Mesenteric fat pad (tissue), 1 donor: ENCODE data around the gene PDE4DIP. TPM values are rescaled to one million over a fixed set of nuclear protein-coding genes. Genes with fewer than 3 reads are reported as not detected.
"Not testable (repeated sequence)": the region's sequence is repeated elsewhere in the genome, so short reads cannot be mapped to it uniquely, and the experiment has no call there.

Experiments used
- DNase-seq: peaks from one replicate; pipeline ENCODE4 v3.0.0-alpha.2; 2020; ENCODE audit warnings: low spot score
- total RNA-seq: library from RNA; stranded (reverse); fragmentation: NEBNext Ultra II Directional; extraction: Animal tissue kit (Norgen Biotek cat#: 25700); gene quantifications from one replicate; pipeline ENCODE4 v1.2.1, GENCODE V29; 2021
- donor health status: DM: yes; HTN: yes; CAD: no.

PDE4DIP gene
- total RNA-seq, 1 donor from 2014 or later = 126 TPM

- DNase-seq = not testable (repeated sequence)
Measured at GRCh38 chr1:149064611-149065010, 220.4 kb downstream of the PDE4DIP start.

GRCh38 chr1:149075505-149076127 is 231.4 kb downstream of the PDE4DIP start:
- not testable (repeated sequence) for DNase-seq

Other genes starting within 250 kb of the PDE4DIP start
- gene NBPF14, start 248.4 kb upstream of the PDE4DIP start, total RNA-seq = 33.5 TPM
- 0.74 TPM for gene NUDT4B, start 95.7 kb upstream of the PDE4DIP start, total RNA-seq